GM12875 (cell line): ENCODE measurements around the gene GLIS1.

Experiments
- H3K4me3 ChIP-seq: one replicate; pipeline ENCODE4 v1.5.1; 2011; ENCODE audit warnings: low read depth, low read length, control low read depth
- TF ChIP-seq, protein P1 (sequence below): IDR thresholded peaks from 2 replicates; pipeline ENCODE4 v1.5.1; 2011; ENCODE audit warnings: low read depth, mild to moderate bottlenecking, control low read depth, inconsistent platforms, low read length, moderate library complexity, borderline replicate concordance; ENCODE audit not compliant: insufficient read depth

The GLIS1 gene

DNA sequence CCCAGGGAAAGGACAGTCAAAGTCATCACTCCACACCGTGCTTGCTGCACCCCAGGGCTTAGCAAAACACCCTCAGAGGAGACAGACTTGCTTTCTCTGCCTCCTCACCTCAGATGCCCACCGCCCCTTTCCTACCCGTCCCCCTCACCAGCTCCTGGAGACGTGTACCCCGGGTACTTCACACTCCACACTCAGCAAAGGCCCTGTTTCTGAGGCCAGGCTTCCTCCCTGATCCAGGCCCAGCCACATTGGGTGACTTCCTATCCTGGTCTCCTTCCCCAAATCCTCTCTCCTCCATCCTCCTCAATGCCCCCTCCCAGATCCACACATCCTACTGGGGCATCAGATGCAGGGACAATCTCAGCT is 163.0 kb downstream of the GLIS1 start:
- TF ChIP-seq, protein P1, sequence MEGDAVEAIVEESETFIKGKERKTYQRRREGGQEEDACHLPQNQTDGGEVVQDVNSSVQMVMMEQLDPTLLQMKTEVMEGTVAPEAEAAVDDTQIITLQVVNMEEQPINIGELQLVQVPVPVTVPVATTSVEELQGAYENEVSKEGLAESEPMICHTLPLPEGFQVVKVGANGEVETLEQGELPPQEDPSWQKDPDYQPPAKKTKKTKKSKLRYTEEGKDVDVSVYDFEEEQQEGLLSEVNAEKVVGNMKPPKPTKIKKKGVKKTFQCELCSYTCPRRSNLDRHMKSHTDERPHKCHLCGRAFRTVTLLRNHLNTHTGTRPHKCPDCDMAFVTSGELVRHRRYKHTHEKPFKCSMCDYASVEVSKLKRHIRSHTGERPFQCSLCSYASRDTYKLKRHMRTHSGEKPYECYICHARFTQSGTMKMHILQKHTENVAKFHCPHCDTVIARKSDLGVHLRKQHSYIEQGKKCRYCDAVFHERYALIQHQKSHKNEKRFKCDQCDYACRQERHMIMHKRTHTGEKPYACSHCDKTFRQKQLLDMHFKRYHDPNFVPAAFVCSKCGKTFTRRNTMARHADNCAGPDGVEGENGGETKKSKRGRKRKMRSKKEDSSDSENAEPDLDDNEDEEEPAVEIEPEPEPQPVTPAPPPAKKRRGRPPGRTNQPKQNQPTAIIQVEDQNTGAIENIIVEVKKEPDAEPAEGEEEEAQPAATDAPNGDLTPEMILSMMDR, result no peak
- no peak overlapping the region for H3K4me3 ChIP-seq

DNA sequence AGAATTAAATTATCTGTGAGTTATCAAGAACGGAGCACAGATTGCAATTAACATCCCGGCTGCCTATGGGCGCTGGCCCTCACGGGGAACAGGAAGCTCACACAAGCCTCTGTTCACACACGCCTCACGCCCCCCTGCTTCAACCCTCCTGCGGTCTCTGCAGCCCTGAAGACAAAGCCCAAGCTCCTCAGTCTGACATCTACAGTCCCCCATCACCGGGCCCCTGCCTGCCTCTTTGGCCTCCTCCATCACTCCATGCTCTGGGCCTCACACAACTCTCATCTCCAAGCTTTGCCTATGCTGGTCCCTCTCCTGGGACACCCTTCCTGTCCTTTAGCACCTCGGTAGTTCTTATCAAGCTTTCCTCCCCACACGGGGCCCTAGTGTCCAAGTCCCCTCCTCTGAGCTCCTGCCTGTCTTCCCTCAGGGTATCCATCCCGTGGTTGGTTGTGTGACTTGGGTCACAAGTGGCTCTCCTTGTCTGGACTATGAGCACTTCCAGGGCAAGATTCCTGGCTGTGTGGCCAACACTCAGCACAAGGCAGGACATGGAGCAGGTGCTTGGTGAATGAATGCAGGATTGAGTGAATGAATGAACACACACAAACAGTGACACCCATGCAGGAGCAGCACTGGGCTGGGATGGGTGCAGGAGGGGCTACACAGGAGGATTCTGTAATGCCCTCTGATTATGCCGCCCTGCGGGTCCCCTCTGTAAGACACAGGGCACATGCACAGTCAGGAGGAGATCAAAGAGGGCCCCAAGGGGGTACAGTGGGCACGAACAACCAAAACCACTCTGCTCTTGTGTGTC is 163.6 kb downstream of the GLIS1 start:
- H3K4me3 ChIP-seq, result no peak overlapping the region
- TF ChIP-seq, protein P1, result no peak

DNA sequence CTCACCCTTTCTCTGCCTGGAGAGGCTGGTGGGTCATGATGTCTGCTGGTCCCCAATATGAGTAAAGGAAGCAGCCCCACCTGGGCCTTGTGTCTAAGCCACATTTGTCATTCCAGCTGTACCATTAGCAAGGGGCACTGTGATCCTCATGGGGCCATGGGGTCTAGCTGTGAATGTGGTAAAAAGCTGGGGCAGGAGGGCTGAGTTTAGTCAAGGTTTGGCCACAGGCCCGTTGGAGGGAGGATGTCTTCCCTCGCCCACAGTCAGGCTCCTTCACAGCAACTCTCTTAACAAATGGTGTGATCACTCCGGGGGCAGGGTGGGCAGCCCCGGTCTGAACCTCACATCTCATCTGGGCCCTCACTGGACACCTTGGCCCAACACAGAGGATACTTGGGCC is 164.3 kb downstream of the GLIS1 start:
- no peak overlapping the region for H3K4me3 ChIP-seq
- TF ChIP-seq, protein P1, result no peak

DNA sequence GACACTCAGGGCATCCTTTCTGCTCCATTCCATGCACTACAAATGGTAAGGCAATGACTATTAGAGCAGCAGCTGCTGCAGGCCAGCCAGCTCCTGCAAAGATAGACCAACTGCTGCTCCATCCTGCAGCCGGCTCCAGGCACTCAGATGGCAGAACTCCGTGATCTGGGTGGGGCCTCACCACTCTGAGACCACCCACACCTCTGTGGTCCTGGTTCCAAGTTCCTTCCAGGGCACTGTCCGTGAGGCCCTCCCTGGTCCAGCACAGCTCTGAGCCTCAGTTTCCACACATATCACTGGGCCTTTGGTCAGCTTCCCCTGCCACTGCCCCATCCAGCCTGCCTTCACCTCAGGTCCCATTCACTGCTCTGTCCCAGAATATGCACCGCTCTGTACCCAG is 165.0 kb downstream of the GLIS1 start:
- no peak overlapping the region for H3K4me3 ChIP-seq
- TF ChIP-seq, protein P1, result no peak

DNA sequence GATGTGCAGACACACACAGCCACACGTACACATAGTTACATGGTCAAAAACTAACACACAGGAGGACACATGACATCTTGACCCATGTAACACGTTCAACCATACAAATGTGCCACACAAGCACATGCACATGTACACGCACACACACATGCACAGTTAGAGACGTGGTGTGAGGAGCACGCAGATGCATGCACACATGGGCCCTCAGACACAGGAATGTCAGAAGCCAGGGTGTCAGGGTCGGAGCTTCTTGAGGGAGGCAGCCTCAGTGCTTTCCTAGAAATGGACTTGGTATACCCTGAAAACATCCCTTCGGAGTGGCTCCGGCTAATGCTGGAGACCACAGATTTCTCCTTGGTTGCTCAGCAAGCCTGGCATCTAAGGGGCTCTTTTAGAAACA is 165.4 kb downstream of the GLIS1 start:
- no peak overlapping the region for H3K4me3 ChIP-seq
- TF ChIP-seq, protein P1, result no peak

DNA sequence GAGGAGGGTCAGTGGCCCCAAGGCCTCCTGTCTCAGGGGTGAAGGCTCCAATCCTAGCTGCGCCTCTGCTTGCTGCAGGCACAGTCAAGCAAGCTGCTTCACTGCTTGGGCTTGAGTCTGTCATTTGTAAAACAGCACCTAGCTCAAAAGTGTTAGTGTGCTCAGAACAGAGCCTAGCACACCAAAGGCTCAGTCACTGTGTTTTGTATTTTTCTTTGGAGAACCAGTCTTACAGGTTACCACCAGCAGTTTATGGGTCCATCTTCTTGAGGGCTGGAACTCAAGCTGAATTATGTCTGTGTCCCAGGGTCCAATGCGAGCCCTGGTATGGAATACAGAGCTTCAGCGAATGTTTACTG is 166.2 kb downstream of the GLIS1 start:
- TF ChIP-seq, protein P1, result no peak
- H3K4me3 ChIP-seq, result no peak overlapping the region

DNA sequence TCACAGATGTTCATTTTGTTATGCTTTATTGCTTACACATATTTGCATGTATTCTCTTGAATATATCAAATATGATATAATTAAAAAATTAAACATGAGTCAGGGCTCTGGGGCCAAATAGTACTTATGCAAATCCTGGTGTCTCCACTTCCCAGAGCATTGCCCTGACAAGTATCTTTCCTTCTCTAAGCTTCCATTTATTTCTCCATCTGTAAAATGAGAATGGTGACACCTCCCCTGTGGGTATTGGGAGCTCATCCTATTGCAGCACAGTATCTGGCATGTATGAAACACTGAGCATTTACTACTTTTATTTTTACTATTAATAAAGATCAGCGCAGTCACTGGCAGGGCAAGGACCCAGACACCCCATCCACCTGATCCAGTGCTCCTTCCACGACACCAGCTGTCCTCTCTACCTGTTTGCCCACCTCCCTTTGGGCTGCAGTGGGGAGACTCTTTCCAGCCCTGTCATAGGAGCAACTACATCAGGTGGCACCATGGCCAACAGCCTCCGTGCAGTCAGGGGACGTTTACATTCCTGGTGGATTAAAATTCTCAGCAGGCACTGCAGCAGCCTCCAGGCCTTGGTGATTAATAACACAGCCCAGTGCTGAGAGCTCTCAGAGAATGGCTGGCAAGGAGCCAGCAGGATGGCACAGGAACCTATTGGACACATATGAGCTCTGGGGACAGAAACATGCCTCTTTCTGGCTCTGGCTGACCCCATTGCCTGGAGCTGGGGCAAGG is 166.7 kb downstream of the GLIS1 start:
- TF ChIP-seq, protein P1, result no peak

More for the DNA sequence above, 166.7 kb downstream of the GLIS1 start:
- no peak overlapping the region for H3K4me3 ChIP-seq
